Panc1 (cell line): Measurements from ENCODE around the gene LASP1.

Experiments
- CTCF ChIP-seq: fragments of 450-650 bp; IDR thresholded peaks from 2 replicates; pipeline ENCODE4 v1.5.1; 2017; ENCODE audit warnings: mild to moderate bottlenecking
- POLR2AphosphoS5 ChIP-seq: IDR thresholded peaks from 2 replicates; pipeline ENCODE4 v1.6.1; 2012; ENCODE audit warnings: mild to moderate bottlenecking, low read depth, low read length, moderate library complexity
- REST ChIP-seq, 2 experiments: IDR thresholded peaks; 2 replicates each; pipeline ENCODE4 v1.6.1; 2011 to 2012; ENCODE audit warnings: low read depth in 2 of 2, control low read depth in 1 of 2, low read length in 1 of 2, mild to moderate bottlenecking in 1 of 2, moderate library complexity in 1 of 2; ENCODE audit not compliant: insufficient read depth in 1 of 2

- TF ChIP-seq POLR2AphosphoS5 (no peak), CTCF (no peak), REST (IDR thresholded peaks at IDR 0.05; ENCODE audit: insufficient read depth in 1 of 2, low read depth in 2 of 2, low read length in 1 of 2) (no peak)
Observed at GRCh38 chr17:38911081-38911730, 41.3 kb downstream of the LASP1 start.
